ENCODE data around the gene GNAI2. TPM values are rescaled to one million over a fixed set of nuclear protein-coding genes. Genes with fewer than 3 reads are reported as not detected.

The GNAI2 gene
- total RNA-seq, 1 donor from 2014 or later: 372 TPM

DNA sequence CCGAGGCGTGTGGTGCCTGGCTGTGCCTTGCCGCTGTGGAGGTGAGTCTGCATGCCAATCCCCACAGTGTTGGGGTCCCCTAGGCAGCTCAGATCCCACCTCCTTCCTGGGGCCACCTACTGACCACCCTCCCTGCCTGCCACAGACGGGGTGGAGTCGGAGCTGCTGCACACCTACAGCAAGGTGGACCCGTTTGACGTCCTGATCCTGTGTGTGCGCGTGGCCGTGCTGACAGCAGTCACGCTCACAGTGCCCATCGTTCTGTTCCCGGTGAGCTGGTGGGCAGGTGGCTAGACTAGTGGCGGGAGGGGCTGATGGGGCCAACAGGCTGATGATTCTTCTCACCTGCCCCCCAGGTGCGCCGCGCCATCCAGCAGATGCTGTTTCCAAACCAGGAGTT is 17.6 kb upstream of the GNAI2 start:
- ATAC-seq (no peak), DNase-seq (no peak)
- TF ChIP-seq, protein P1, sequence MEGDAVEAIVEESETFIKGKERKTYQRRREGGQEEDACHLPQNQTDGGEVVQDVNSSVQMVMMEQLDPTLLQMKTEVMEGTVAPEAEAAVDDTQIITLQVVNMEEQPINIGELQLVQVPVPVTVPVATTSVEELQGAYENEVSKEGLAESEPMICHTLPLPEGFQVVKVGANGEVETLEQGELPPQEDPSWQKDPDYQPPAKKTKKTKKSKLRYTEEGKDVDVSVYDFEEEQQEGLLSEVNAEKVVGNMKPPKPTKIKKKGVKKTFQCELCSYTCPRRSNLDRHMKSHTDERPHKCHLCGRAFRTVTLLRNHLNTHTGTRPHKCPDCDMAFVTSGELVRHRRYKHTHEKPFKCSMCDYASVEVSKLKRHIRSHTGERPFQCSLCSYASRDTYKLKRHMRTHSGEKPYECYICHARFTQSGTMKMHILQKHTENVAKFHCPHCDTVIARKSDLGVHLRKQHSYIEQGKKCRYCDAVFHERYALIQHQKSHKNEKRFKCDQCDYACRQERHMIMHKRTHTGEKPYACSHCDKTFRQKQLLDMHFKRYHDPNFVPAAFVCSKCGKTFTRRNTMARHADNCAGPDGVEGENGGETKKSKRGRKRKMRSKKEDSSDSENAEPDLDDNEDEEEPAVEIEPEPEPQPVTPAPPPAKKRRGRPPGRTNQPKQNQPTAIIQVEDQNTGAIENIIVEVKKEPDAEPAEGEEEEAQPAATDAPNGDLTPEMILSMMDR (IDR thresholded peaks at IDR 0.05): no peak
- Histone ChIP-seq H3K9me3 (no peaks in the 10 kb centered on the region), H3K4me3 (no peak overlapping the region), H3K36me3 (no peaks in the 10 kb centered on the region), H3K27ac (no peak overlapping the region), H3K27me3 (ENCODE audit: low read depth) (no peaks in the 10 kb centered on the region), H3K4me1 (no peaks in the 10 kb centered on the region)
- intact Hi-C loops (cut with DNase I): no loop called here

DNA sequence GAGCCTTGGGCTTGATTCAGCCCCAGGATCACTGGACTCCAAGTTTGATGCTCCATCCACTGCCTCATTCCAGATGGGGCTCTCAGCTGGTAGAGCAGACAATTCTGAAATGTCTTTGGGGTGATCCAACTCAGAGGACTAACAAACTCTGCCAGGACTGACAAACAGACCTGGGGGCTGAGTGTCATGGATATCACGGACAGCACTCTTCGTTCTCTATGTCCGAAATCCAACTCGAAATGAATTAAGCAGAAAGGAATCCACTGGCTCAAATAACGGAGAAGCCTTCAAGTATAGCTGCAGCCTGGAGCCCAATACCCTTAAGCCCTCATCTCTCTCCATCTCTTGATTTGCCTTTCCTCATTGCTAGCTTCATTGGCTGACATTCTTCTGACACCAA is 16.7 kb upstream of the GNAI2 start:
- Histone ChIP-seq H3K9me3 (no peaks in the 10 kb centered on the region), H3K27me3 (ENCODE audit: low read depth) (no peaks in the 10 kb centered on the region), H3K27ac (no peak overlapping the region), H3K36me3 (no peaks in the 10 kb centered on the region), H3K4me3 (no peak overlapping the region), H3K4me1 (no peaks in the 10 kb centered on the region)
- intact Hi-C loops (cut with DNase I): no loop called here
- TF ChIP-seq, protein P1 (IDR thresholded peaks at IDR 0.05): no peak
- DNase-seq (no peak), ATAC-seq (no peak)

DNA sequence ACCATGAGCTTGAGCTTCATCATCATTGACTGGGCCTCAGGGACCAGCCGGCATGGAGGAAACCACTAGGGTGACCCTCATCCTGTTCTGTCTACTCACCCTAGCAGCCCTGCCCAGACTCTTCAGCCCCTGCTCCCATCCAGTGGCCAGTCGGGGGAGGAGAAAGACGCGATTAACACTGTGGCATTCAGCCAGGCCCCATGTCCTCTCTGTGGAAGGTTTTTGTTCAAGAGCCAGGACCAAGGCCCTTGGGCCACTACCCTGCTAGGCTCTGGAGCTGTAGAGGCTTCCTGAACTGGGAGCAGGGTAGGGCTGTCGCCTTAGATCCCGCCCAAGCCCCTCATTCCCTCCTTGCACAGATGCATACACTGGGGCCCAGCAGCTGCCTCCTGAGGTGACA is 15.9 kb upstream of the GNAI2 start:
- intact Hi-C loops (cut with DNase I): no loop called here
- Histone ChIP-seq H3K4me3 (no peak overlapping the region), H3K27ac (no peak overlapping the region), H3K9me3 (no peaks in the 10 kb centered on the region), H3K27me3 (ENCODE audit: low read depth) (no peaks in the 10 kb centered on the region), H3K36me3 (no peaks in the 10 kb centered on the region), H3K4me1 (no peaks in the 10 kb centered on the region)
- no peak for ATAC-seq
- TF ChIP-seq, protein P1 (IDR thresholded peaks at IDR 0.05): no peak
- no peak for DNase-seq

DNA sequence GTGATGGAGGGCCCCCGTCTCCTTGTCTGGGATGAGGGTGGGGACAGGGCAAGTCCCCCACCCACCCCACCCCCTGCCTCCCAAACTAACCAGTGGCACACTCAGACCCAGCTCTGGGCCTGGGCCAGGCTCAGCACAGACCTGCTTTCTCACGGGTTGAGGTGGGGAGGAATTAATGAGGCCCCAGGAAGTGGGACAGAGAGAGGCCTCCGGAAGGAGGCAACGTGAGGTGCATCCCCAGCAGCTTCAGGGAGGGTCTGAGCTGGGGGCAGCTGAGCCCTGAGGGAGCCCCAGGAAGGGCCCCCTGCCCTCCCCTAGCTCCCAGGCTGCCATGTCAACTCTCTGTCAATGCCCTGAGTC is 15.0 kb upstream of the GNAI2 start:
- H3K36me3 ChIP-seq: no peaks in the 10 kb centered on the region
- no peak for ATAC-seq
- no peak overlapping the region for H3K27ac ChIP-seq
- H3K9me3 ChIP-seq: no peaks in the 10 kb centered on the region
- H3K4me1 ChIP-seq: peaks cover 3% of the 10 kb centered on the region
- TF ChIP-seq, protein P1 (IDR thresholded peaks at IDR 0.05): no peak
- no peaks in the 10 kb centered on the region for H3K27me3 ChIP-seq (ENCODE audit: low read depth)
- no peak for DNase-seq
- intact Hi-C loops (cut with DNase I): no loop called here
- H3K4me3 ChIP-seq: no peak overlapping the region

DNA sequence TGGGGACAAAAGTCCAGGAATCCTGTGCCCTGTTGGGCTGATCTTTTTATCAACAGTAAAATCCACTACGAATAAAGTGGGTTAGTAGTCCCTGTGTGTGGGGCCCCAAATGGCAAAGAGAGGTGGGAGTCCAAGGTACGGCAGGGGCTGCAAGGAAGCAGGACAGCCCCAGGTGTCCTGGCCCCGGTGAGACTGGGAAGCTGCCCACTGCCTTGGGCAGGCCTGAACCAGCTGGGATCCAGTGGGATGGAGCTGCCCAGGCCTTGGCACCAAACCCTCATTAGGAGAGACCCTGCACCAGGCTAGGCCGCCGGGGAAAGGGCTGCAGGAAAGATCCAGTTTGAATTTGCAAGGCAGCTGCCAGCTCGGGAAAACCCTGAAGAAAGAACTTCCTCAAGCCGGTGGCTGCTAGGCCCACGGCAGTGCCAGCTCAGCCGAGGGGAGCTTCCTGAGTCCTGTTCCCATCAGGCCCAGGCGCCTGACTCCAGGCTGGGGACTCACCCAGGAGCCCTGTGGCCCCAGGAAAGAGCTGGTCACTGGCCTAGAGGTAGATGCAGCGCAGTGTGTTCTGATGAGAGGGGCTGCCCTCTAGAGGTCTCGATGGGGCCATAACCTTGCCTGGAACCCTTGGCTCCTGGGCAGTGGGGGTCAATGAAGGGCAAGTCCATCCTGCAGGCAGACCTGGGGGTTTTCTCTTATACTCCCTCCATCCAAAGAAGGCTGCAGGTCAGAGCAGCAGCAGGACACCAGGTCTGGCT is 14.4 kb upstream of the GNAI2 start:
- ATAC-seq (no peak), DNase-seq (no peak)
- no peaks in the 10 kb centered on the region for H3K9me3 ChIP-seq
- H3K36me3 ChIP-seq: no peaks in the 10 kb centered on the region
- TF ChIP-seq, protein P1 (IDR thresholded peaks at IDR 0.05): no peak
- H3K27ac ChIP-seq: no peak overlapping the region
- no peak overlapping the region for H3K4me3 ChIP-seq
- intact Hi-C loops (cut with DNase I): no loop called here
- H3K4me1 ChIP-seq: peaks cover 9% of the 10 kb centered on the region
- no peaks in the 10 kb centered on the region for H3K27me3 ChIP-seq (ENCODE audit: low read depth)

Measured in lower lobe of right lung (tissue), 2 donors.